ENCODE data around the gene KRT6A. TPM values are rescaled to one million over a fixed set of nuclear protein-coding genes. Genes with fewer than 3 reads are reported as not detected.

Gene KRT6A
- polyA plus RNA-seq, 1 donor (not counting 4 experiments of a cell fraction or from before 2014, with no cell fraction given) = 12,338 TPM

DNA sequence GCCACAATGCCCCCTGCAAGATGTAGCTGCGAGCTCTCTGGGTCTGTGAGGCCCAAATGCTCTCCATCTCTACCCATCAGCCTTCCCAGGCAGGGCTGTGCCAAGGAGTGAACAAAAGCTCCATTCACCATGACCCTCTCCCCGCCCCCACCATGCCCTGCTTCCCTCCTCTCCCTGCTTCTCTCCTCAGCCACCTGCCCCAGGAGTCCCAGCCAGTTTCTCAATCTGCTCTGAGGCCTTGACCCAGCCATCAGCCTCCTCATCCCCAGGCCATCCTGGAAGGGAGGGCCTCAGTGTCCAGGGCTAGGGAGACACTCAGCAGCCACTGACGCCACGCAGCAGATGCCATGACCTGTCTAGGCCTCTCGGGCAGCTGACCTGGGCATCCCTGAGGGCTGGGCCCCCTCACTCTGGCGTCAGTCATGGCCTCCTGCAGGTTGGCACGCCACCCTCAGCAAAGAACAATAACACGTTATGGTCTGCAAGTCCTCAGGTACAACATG lies 35.6 kb upstream of the KRT6A start:
- no peak overlapping the region for H2AFZ ChIP-seq (ENCODE audit: control insufficient read depth, low read length)
- H3K4me1 ChIP-seq (ENCODE audit: control insufficient read depth, extremely low read depth, insufficient read depth, low read length) = peaks cover 32% of the 10 kb centered on the region
- no peak for FAIRE-seq
- no peaks in the 10 kb centered on the region for H3K9me3 ChIP-seq (ENCODE audit: control insufficient read depth, low read depth, low read length)
- H4K20me1 ChIP-seq (ENCODE audit: control insufficient read depth, extremely low read depth, insufficient read depth, low read length) = no peaks in the 10 kb centered on the region
- H3K79me2 ChIP-seq (ENCODE audit: control insufficient read depth, insufficient read depth, low read length) = no peaks in the 10 kb centered on the region
- H3K9ac ChIP-seq (ENCODE audit: control insufficient read depth, extremely low read depth, insufficient read depth, low read length) = no peak overlapping the region
- H3K36me3 ChIP-seq (ENCODE audit: control insufficient read depth in 2 of 2, extremely low read depth in 1 of 2, insufficient read depth in 2 of 2, low read length in 2 of 2) = no peaks in the 10 kb centered on the region
- H3K27me3 ChIP-seq (ENCODE audit: control insufficient read depth, extremely low read depth, insufficient read depth, low read length) = no peaks in the 10 kb centered on the region
- DNase-seq (ENCODE audit: low read depth, low spot score) = no peak
- no peak overlapping the region for H3K27ac ChIP-seq (ENCODE audit: control insufficient read depth, insufficient read depth, low read length)
- TF ChIP-seq EZH2 (IDR thresholded peaks at IDR 0.05; ENCODE audit: low read length) = no peak
- TF ChIP-seq, protein P1, sequence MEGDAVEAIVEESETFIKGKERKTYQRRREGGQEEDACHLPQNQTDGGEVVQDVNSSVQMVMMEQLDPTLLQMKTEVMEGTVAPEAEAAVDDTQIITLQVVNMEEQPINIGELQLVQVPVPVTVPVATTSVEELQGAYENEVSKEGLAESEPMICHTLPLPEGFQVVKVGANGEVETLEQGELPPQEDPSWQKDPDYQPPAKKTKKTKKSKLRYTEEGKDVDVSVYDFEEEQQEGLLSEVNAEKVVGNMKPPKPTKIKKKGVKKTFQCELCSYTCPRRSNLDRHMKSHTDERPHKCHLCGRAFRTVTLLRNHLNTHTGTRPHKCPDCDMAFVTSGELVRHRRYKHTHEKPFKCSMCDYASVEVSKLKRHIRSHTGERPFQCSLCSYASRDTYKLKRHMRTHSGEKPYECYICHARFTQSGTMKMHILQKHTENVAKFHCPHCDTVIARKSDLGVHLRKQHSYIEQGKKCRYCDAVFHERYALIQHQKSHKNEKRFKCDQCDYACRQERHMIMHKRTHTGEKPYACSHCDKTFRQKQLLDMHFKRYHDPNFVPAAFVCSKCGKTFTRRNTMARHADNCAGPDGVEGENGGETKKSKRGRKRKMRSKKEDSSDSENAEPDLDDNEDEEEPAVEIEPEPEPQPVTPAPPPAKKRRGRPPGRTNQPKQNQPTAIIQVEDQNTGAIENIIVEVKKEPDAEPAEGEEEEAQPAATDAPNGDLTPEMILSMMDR (optimal IDR thresholded peaks at IDR 0.05 in 1 of 3, IDR thresholded peaks at IDR 0.05 in 1 of 3, conservative IDR thresholded peaks at IDR 0.05 in 1 of 3; ENCODE audit: extremely low read depth in 1 of 3, insufficient read depth in 2 of 3, low read length in 3 of 3) = no peak
- H3K4me3 ChIP-seq (ENCODE audit: control insufficient read depth in 2 of 3, extremely low read depth in 1 of 3, insufficient read depth in 2 of 3, low read depth in 1 of 3, low read length in 3 of 3) = no peak overlapping the region
- dilution Hi-C loops (cut with MboI; ENCODE audit: extremely low pct_ligation_motif_present, low sequenced_read_pairs) = no loop called here
- H3K9me1 ChIP-seq (ENCODE audit: control insufficient read depth, extremely low read depth, insufficient read depth, low read length) = no peaks in the 10 kb centered on the region
- no peak overlapping the region for H3K4me2 ChIP-seq (ENCODE audit: control insufficient read depth, extremely low read depth, insufficient read depth, low read depth, low read length)

DNA sequence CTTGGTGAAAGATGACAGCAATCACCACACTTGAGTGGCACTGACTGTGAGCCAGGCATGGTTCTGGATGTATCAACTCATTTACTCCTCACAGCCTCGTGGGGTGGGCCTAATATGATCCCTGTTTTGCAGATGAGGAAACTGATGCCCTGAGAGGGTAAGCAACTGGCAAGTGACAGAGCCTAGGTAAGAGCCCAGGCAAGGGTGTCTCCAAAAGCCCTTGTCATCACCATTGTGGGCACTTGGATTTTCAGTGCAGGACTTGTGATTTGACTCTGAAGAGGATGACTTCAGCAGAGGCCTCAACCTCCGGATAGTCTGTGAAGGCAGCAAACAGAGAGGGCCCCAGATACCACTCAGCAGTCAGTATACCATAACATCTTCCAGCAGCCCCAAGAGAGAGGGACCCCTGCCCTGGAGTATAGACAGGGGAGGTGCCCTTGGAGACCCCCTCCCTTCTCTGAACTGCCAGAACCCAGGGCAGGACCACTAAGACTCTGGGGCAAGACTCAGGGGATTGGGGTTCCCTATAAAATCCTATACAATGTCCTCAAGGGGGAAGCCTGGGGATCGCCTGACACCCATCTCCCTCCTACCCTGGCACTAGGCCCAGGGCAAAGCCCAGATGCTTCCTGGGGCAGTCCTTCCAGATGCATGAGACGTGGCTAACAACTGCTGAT lies 34.2 kb upstream of the KRT6A start:
- no peak overlapping the region for H2AFZ ChIP-seq (ENCODE audit: control insufficient read depth, low read length)
- H3K27ac ChIP-seq (ENCODE audit: control insufficient read depth, insufficient read depth, low read length) = no peak overlapping the region
- H3K4me3 ChIP-seq (ENCODE audit: control insufficient read depth in 2 of 3, extremely low read depth in 1 of 3, insufficient read depth in 2 of 3, low read depth in 1 of 3, low read length in 3 of 3) = no peak overlapping the region

More for the DNA sequence above, 34.2 kb upstream of the KRT6A start:
- no peak for FAIRE-seq
- H3K9ac ChIP-seq (ENCODE audit: control insufficient read depth, extremely low read depth, insufficient read depth, low read length) = no peak overlapping the region
- H3K4me2 ChIP-seq (ENCODE audit: control insufficient read depth, extremely low read depth, insufficient read depth, low read depth, low read length) = no peak overlapping the region
- H3K27me3 ChIP-seq (ENCODE audit: control insufficient read depth, extremely low read depth, insufficient read depth, low read length) = no peaks in the 10 kb centered on the region
- TF ChIP-seq, protein P1 (optimal IDR thresholded peaks at IDR 0.05 in 1 of 3, IDR thresholded peaks at IDR 0.05 in 1 of 3, conservative IDR thresholded peaks at IDR 0.05 in 1 of 3; ENCODE audit: extremely low read depth in 1 of 3, insufficient read depth in 2 of 3, low read length in 3 of 3) = no peak
- TF ChIP-seq EZH2 (IDR thresholded peaks at IDR 0.05; ENCODE audit: low read length) = no peak
- dilution Hi-C loops (cut with MboI; ENCODE audit: extremely low pct_ligation_motif_present, low sequenced_read_pairs) = no loop called here
- no peaks in the 10 kb centered on the region for H3K9me1 ChIP-seq (ENCODE audit: control insufficient read depth, extremely low read depth, insufficient read depth, low read length)
- no peaks in the 10 kb centered on the region for H3K36me3 ChIP-seq (ENCODE audit: control insufficient read depth in 2 of 2, extremely low read depth in 1 of 2, insufficient read depth in 2 of 2, low read length in 2 of 2)
- no peaks in the 10 kb centered on the region for H3K9me3 ChIP-seq (ENCODE audit: control insufficient read depth, low read depth, low read length)
- no peaks in the 10 kb centered on the region for H4K20me1 ChIP-seq (ENCODE audit: control insufficient read depth, extremely low read depth, insufficient read depth, low read length)
- H3K4me1 ChIP-seq (ENCODE audit: control insufficient read depth, extremely low read depth, insufficient read depth, low read length) = peaks cover 46% of the 10 kb centered on the region
- no peaks in the 10 kb centered on the region for H3K79me2 ChIP-seq (ENCODE audit: control insufficient read depth, insufficient read depth, low read length)
- no peak for DNase-seq (ENCODE audit: low read depth, low spot score)

All from keratinocyte (primary cell).